T-cell (primary cell): ENCODE results near the gene ITLN1. TPM values are rescaled to one million over a fixed set of nuclear protein-coding genes. Genes with fewer than 3 reads are reported as not detected.

Experiments used
- ATAC-seq, 4 experiments: fragments of 200-7000 bp in 3 of 4; fragments of 150-1000 bp in 1 of 4; cut with Tn5 transposase; replicated peaks in 1 of 4; 1 replicate in 3 of 4; 2 replicates in 1 of 4; pipeline ENCODE4 v1.10.0; 2021; ENCODE audit warnings: moderate library complexity in 3 of 4, mild to moderate bottlenecking in 2 of 4, moderate number of reproducible peaks in 1 of 4
- CTCF ChIA-PET, 2 donors: fragments of 300-600 bp; sonication (Branson Sonifier 250); formaldehyde crosslinking; loops; one replicate each; lab custom pipeline; 2022; ENCODE audit warnings: antibody characterized with exemption in 2 of 2; lab: Charles Lee
- POLR2A ChIA-PET, 2 donors: fragments of 300-600 bp; sonication (Branson Sonifier 250); formaldehyde crosslinking; loops; one replicate each; lab custom pipeline; 2022; ENCODE audit warnings: antibody characterized with exemption in 2 of 2; lab: Charles Lee
- DNase-seq, 35 experiments: peaks; one replicate each; pipeline versions ENCODE4 v3.0.0 to v3.0.0-alpha.2; 2013 to 2023
- H3K27ac ChIP-seq: one replicate; pipeline ENCODE4 v1.5.1; 2013; ENCODE audit warnings: low read length
- H3K27me3 ChIP-seq, 2 experiments: replicated peaks in 1 of 2; 1 replicate in 1 of 2; 2 replicates in 1 of 2; pipeline versions ENCODE4 v1.6.1 to v1.7.0; 2013; ENCODE audit warnings: low read length in 1 of 2, mixed read lengths in 1 of 2; ENCODE audit not compliant: control insufficient read depth in 2 of 2, insufficient read depth in 2 of 2; ENCODE audit errors: extremely low read depth in 1 of 2
- H3K36me3 ChIP-seq, 2 donors: 1 replicate in 1 of 2; 2 replicates in 1 of 2; pipeline versions ENCODE4 v1.6.1 to v1.7.0; 2013; ENCODE audit warnings: low read length in 1 of 2; ENCODE audit not compliant: control insufficient read depth in 2 of 2, insufficient read depth in 1 of 2; ENCODE audit errors: extremely low read depth in 1 of 2
- H3K4me1 ChIP-seq, 2 experiments: 1 replicate in 1 of 2; 2 replicates in 1 of 2; pipeline versions ENCODE4 v1.6.1 to v1.7.0; 2013; ENCODE audit warnings: low read length in 2 of 2, mixed read lengths in 1 of 2; ENCODE audit not compliant: insufficient read depth in 2 of 2, control insufficient read depth in 1 of 2; ENCODE audit errors: extremely low read depth in 1 of 2
- H3K4me3 ChIP-seq, 2 donors: 1 replicate in 1 of 2; 2 replicates in 1 of 2; pipeline versions ENCODE4 v1.5.1 to v1.7.0; 2013; ENCODE audit warnings: mild to moderate bottlenecking in 2 of 2, low read length in 1 of 2, moderate library complexity in 1 of 2; ENCODE audit not compliant: control insufficient read depth in 1 of 2; ENCODE audit errors: extremely low read depth in 1 of 2
- H3K9me3 ChIP-seq: 2 replicates; pipeline ENCODE4 v1.7.0; 2013
- H3K27ac Mint-ChIP-seq, 2 donors: one replicate each; pipeline ENCODE4 v1.8.0; 2020 to 2021; ENCODE audit warnings: mild to moderate bottlenecking in 2 of 2, mixed read lengths in 2 of 2
- H3K27me3 Mint-ChIP-seq, 2 donors: one replicate each; pipeline ENCODE4 v1.8.0; 2021 to 2022; ENCODE audit warnings: mixed read lengths in 2 of 2
- H3K36me3 Mint-ChIP-seq: one replicate; pipeline ENCODE4 v1.8.0; 2021; ENCODE audit warnings: mixed read lengths
- H3K4me1 Mint-ChIP-seq, 3 donors: one replicate each; pipeline ENCODE4 v1.8.0; 2020 to 2022; ENCODE audit warnings: mixed read lengths in 3 of 3, mild to moderate bottlenecking in 1 of 3
- H3K4me3 Mint-ChIP-seq, 3 donors: one replicate each; pipeline ENCODE4 v1.8.0; 2020 to 2022; ENCODE audit warnings: mild to moderate bottlenecking in 3 of 3, mixed read lengths in 3 of 3, moderate library complexity in 3 of 3
- H3K9me3 Mint-ChIP-seq, 3 donors: one replicate each; pipeline ENCODE4 v1.8.0; 2020 to 2022; ENCODE audit warnings: mixed read lengths in 3 of 3
- WGBS: methylation state at CpG from one replicate; pipeline ENCODE4 v1.1.5; 2013; ENCODE audit warnings: missing lambda C conversion rate; ENCODE audit not compliant: insufficient coverage; 5-methylcytosine and 5-hydroxymethylcytosine counted together
- total RNA-seq, 35 experiments: library from RNA in 6 of 35; stranded (reverse) in 6 of 35; fragments of 120-200 nt in 1 of 35; gene quantifications; one replicate each; pipeline versions ENCODE4 v1.2.1 to v1.2.4 and lab custom pipeline; 2013 to 2026

ITLN1 gene
- total RNA-seq, 5 donors from 2014 or later (not counting 1 experiment from before 2014, with no cell fraction given) = not detected

DNA sequence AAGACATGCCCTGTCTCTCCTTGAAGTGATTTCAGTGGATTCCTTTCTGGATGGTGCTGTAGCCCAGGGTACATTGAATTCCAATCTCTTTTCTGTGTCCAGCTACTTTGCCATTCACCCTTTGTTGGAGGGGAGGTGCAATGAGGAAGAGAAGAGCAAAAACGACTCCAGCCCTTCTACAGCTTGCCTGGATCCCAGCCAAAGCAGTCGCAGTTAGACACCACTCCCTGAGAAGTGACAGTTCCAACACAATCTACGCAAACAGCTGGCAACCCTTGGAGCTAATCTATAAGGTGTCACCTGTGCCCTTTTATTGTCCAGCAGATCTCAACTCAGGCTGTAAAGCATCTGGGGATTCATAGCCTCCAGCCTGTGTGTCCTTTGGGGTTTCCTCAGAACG, 26.9 kb downstream of the ITLN1 start:
- no peaks in the 10 kb centered on the region for H3K27me3 Mint-ChIP-seq
- H3K9me3 Mint-ChIP-seq = no peaks in the 10 kb centered on the region
- H3K4me3 ChIP-seq = no peak overlapping the region
- no peaks in the 10 kb centered on the region for H3K36me3 Mint-ChIP-seq
- ATAC-seq (no peak), DNase-seq (no peak)
- peaks cover 14 to 38% (median 19%) of the 10 kb centered on the region in 3 donors for H3K4me1 Mint-ChIP-seq
- no peaks in the 10 kb centered on the region for H3K27me3 ChIP-seq
- H3K36me3 ChIP-seq = no peaks in the 10 kb centered on the region
- H3K27ac ChIP-seq = peak overlapping the region; percentile 4
- no peak overlapping the region for H3K27ac Mint-ChIP-seq
- H3K4me1 ChIP-seq = peaks cover 15 to 62% of the 10 kb centered on the region in 2 experiments
- CTCF ChIA-PET = interaction anchor here in 1 of 2 donors (0.6 to 1.1 kb wide), 2 partner anchors 15 to 172 kb away, joined by 3 to 4 read pairs; no protein-coding TSS in a partner anchor
- POLR2A ChIA-PET = no interaction called here
- H3K9me3 ChIP-seq = no peaks in the 10 kb centered on the region
- WGBS = 48% methylated on average over 4 of the region's 4 CpGs
- no peak overlapping the region for H3K4me3 Mint-ChIP-seq

DNA sequence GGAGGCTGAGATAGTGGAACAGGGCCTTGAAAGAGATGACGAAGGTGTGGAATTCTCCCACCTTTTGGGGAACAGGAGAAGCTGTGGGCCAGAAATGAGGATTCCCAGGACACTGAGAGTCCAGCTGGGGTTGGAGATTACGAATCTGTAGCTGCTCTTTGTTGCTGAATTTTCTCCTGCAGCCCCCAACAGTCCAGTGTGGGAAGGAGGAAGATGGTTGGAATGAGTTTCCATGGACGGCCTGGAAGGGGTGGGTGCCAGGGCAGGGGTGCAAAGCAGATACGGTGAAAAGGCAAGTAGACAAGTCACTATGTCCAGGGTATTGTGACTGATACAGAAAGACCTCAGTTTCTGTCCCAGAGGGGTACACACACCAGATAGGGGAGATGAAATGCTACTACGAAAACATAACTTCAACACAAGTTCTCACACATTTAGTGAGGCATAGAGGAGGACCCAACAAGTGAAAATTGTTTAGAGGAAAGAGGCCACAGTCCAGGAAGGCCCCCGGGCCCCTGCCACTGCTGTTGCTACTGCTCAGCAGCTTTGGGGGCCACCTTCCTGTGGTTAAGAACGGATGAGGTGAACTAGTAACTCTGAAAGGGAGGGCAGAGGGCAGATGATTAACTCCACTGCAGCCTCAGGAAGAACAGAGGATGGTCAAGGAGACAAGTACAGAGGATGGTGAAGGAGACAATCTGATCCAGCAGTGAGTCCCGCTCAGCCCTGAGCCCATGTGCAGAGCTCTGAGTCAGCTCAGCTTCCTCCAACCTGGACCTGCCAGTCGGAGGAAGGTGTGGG, 29.6 kb downstream of the ITLN1 start:
- Mint-ChIP-seq H3K27ac (no peak overlapping the region), H3K27me3 (no peaks in the 10 kb centered on the region), H3K9me3 (no peaks in the 10 kb centered on the region), H3K4me3 (no peak overlapping the region), H3K36me3 (no peaks in the 10 kb centered on the region), H3K4me1 (peaks cover 3 to 18% (median 7%) of the 10 kb centered on the region in 3 donors)
- ATAC-seq (peak; percentile 48 to 83 (median 74)), DNase-seq (peak in 9 of 35 experiments; percentile 10 to 34 (median 28))
- peaks cover 13 to 46% of the 10 kb centered on the region in 2 experiments for H3K4me1 ChIP-seq
- CTCF ChIA-PET = interaction anchor here (0.6 to 1.4 kb wide), 5 partner anchors 18 to 87 kb away, joined by 3 to 6 read pairs (median 4); no protein-coding TSS in a partner anchor
- no peaks in the 10 kb centered on the region for H3K9me3 ChIP-seq
- H3K27ac ChIP-seq = peak overlapping the region; percentile 58
- no peak overlapping the region for H3K4me3 ChIP-seq
- POLR2A ChIA-PET = no interaction called here
- no peaks in the 10 kb centered on the region for H3K27me3 ChIP-seq
- WGBS = 38% methylated on average over 7 of the region's 9 CpGs
- no peaks in the 10 kb centered on the region for H3K36me3 ChIP-seq

DNA sequence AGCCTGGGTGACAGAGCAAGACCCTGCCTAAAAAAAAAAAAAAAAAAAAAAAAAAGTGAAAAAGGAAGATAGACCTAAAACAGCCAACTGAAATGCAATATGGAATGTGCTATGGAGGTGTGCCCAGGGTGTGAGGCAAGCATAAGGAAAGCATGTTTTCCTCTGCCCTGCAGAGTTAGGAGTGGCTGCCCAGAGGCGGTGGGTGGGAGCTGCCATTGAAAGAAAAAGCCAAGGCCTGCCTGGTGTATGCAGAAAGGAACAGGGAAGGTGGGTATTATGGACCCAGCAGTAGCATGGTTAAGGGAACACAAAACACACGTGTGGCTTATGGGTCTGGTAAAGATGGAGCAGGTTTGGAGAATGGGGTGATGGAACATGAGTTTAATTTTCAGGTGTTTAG, 31.2 kb downstream of the ITLN1 start:
- Histone ChIP-seq H3K27ac (no peak overlapping the region), H3K27me3 (no peaks in the 10 kb centered on the region), H3K4me1 (peaks cover 13 to 35% of the 10 kb centered on the region in 2 experiments), H3K36me3 (no peaks in the 10 kb centered on the region), H3K4me3 (no peak overlapping the region), H3K9me3 (no peaks in the 10 kb centered on the region)
- no peak for ATAC-seq
- 88% methylated on average over 2 of the region's 2 CpGs for WGBS
- Mint-ChIP-seq H3K4me1 (peaks cover 2 to 14% (median 3%) of the 10 kb centered on the region in 3 donors), H3K27ac (peak overlapping the region; percentile 12 to 73), H3K9me3 (no peaks in the 10 kb centered on the region), H3K27me3 (no peaks in the 10 kb centered on the region), H3K36me3 (no peaks in the 10 kb centered on the region), H3K4me3 (no peak overlapping the region)
- DNase-seq = no peak
- ChIA-PET POLR2A (interaction anchor here (0.5 to 0.6 kb wide), 2 partner anchors 58 to 553 kb away, joined by 3 to 4 read pairs; no protein-coding TSS in a partner anchor), CTCF (no interaction called here)

DNA sequence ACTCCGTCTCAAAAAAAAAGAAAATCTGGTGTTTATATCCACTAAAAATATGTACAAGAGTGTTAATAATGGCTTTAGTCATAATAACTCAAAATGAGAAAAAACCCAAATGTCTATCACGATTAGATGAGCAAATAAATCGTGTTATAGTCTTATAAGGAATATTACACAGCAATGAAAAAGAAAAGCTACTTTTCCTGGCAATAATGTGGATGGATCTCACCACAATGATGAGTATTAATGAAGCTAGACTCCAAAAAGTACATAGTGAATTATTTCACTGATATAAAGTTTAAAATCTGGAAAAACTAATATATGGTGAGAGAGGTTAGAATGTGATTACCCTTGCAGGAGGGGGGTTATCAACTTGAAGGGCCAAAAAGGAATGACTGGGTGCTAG, 32.0 kb downstream of the ITLN1 start:
- no peaks in the 10 kb centered on the region for H3K27me3 Mint-ChIP-seq
- Histone ChIP-seq H3K4me1 (peaks cover 13 to 34% of the 10 kb centered on the region in 2 experiments), H3K36me3 (no peaks in the 10 kb centered on the region), H3K4me3 (no peak overlapping the region), H3K27me3 (no peaks in the 10 kb centered on the region), H3K27ac (no peak overlapping the region), H3K9me3 (no peaks in the 10 kb centered on the region)
- no peak overlapping the region for H3K4me3 Mint-ChIP-seq
- DNase-seq (no peak), ATAC-seq (no peak)
- no CpG with 5 or more reads among the region's 3 CpGs for WGBS
- no peaks in the 10 kb centered on the region for H3K36me3 Mint-ChIP-seq
- H3K9me3 Mint-ChIP-seq = peaks cover 0 to 2% (median 0%) of the 10 kb centered on the region in 3 donors
- H3K27ac Mint-ChIP-seq = no peak overlapping the region
- H3K4me1 Mint-ChIP-seq = peaks cover 2 to 11% (median 4%) of the 10 kb centered on the region in 3 donors
- POLR2A ChIA-PET = interaction anchor here (0.5 to 0.7 kb wide), 2 partner anchors 57 to 313 kb away, joined by 3 to 6 read pairs; no protein-coding TSS in a partner anchor
- CTCF ChIA-PET = no interaction called here

DNA sequence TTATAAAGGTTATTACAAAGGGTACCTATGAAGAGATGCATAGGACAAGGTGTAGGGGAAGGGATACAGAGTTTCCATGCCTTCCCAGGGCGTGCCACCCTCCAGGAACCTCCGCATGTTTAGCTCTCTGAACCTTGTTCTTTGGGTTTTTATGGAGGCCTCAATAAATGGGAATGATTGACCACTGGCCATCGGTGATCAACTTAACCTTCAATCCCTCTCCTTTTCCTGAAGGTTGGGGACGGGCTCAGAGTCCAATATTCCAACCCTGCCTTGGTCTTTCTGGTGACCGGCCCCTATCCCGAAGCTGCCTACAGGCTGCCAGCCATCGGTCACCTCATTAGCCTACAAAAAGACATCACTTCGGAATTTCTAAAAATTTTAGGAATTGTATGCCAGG, 34.0 kb downstream of the ITLN1 start:
- no peaks in the 10 kb centered on the region for H3K27me3 Mint-ChIP-seq
- H3K9me3 Mint-ChIP-seq = peaks cover 0 to 3% (median 0%) of the 10 kb centered on the region in 3 donors
- H3K9me3 ChIP-seq = no peaks in the 10 kb centered on the region
- H3K27ac ChIP-seq = no peak overlapping the region
- POLR2A ChIA-PET = no interaction called here
- no peak overlapping the region for H3K27ac Mint-ChIP-seq
- DNase-seq (no peak), ATAC-seq (no peak)
- CTCF ChIA-PET = interaction anchor here in 1 of 2 donors (0.8 to 2.0 kb wide), 4 partner anchors 9 to 95 kb away, joined by 3 to 8 read pairs (median 4); no protein-coding TSS in a partner anchor
- no peaks in the 10 kb centered on the region for H3K36me3 ChIP-seq
- H3K4me1 Mint-ChIP-seq = peaks cover 2 to 10% (median 6%) of the 10 kb centered on the region in 3 donors
- H3K4me1 ChIP-seq = peaks cover 7 to 31% of the 10 kb centered on the region in 2 experiments
- peaks cover 0 to 3% of the 10 kb centered on the region in 2 experiments for H3K27me3 ChIP-seq
- no CpG with 5 or more reads among the region's 8 CpGs for WGBS
- no peaks in the 10 kb centered on the region for H3K36me3 Mint-ChIP-seq
- H3K4me3 ChIP-seq = no peak overlapping the region
- H3K4me3 Mint-ChIP-seq = no peak overlapping the region

DNA sequence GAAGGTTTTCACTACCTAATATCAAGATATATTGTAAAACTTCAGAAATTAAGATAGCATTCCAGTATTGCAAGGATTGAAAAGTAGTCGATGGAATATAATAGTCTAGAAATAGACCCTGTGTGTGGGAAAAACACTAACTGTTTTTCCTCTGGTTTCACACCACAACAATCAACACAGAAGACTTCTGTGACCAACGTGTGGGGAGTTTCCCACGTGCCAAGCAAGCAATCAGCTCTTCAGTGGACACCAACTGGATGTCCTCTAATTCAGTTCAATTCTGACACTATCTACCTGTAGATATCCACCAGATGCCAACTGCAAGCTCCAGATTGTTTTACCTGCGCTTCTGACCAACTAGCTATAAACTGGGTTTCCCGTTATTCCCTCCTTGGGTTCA, 34.4 kb downstream of the ITLN1 start:
- 48% methylated on average over 2 of the region's 5 CpGs for WGBS
- no peaks in the 10 kb centered on the region for H3K27me3 Mint-ChIP-seq
- POLR2A ChIA-PET = interaction anchor here (0.6 to 1.0 kb wide), 2 partner anchors 10 to 15 kb away, joined by 3 read pairs; no protein-coding TSS in a partner anchor

More for the DNA sequence above, 34.4 kb downstream of the ITLN1 start:
- no peak for ATAC-seq
- no peaks in the 10 kb centered on the region for H3K36me3 Mint-ChIP-seq
- peaks cover 0 to 3% of the 10 kb centered on the region in 2 experiments for H3K27me3 ChIP-seq
- no peak overlapping the region for H3K27ac ChIP-seq
- no peaks in the 10 kb centered on the region for H3K36me3 ChIP-seq
- H3K9me3 Mint-ChIP-seq = peaks cover 0 to 3% (median 0%) of the 10 kb centered on the region in 3 donors
- CTCF ChIA-PET = interaction anchor here in 1 of 2 donors (0.8 to 2.0 kb wide), 4 partner anchors 8 to 95 kb away, joined by 3 to 8 read pairs (median 4); no protein-coding TSS in a partner anchor
- H3K4me3 Mint-ChIP-seq = no peak overlapping the region
- peak in 2 of 35 experiments; percentile 19 to 46 for DNase-seq
- peaks cover 2 to 10% (median 7%) of the 10 kb centered on the region in 3 donors for H3K4me1 Mint-ChIP-seq
- peak overlapping the region in 1 of 2 donors; percentile 11 for H3K27ac Mint-ChIP-seq
- no peak overlapping the region for H3K4me3 ChIP-seq
- peaks cover 7 to 27% of the 10 kb centered on the region in 2 experiments for H3K4me1 ChIP-seq
- H3K9me3 ChIP-seq = no peaks in the 10 kb centered on the region
